ENCODE data around the gene HECTD3.
"Not testable (repeated sequence)": the region's sequence is repeated elsewhere in the genome, so short reads cannot be mapped to it uniquely, and the experiment has no call there.

The HECTD3 gene

GRCh38 chr1:44988531-44989156 lies 22.5 kb downstream of the HECTD3 start:
- no peak for DNase-seq (ENCODE audit: low read depth)

GRCh38 chr1:44985747-44986359 lies 25.3 kb downstream of the HECTD3 start:
- no peak for DNase-seq (ENCODE audit: low read depth)

GRCh38 chr1:44977372-44977771 lies 33.8 kb downstream of the HECTD3 start:
- not testable (repeated sequence) for DNase-seq (ENCODE audit: low read depth)

GRCh38 chr1:44976252-44976651 lies 34.9 kb downstream of the HECTD3 start:
- DNase-seq (ENCODE audit: low read depth): no peak

GRCh38 chr1:44973645-44974044 lies 37.5 kb downstream of the HECTD3 start:
- DNase-seq (ENCODE audit: low read depth): no peak

- no peak for DNase-seq (ENCODE audit: low read depth)
Measured at GRCh38 chr1:44970317-44970716, 40.8 kb downstream of the HECTD3 start.

- no peak for DNase-seq (ENCODE audit: low read depth)
Measured at GRCh38 chr1:44964396-44964795, 46.7 kb downstream of the HECTD3 start.

GRCh38 chr1:44962729-44963128 lies 48.4 kb downstream of the HECTD3 start:
- DNase-seq (ENCODE audit: low read depth): no peak

- DNase-seq (ENCODE audit: low read depth): not testable (repeated sequence)
Measured at GRCh38 chr1:44962022-44962421, 49.1 kb downstream of the HECTD3 start.

- not testable (repeated sequence) for DNase-seq (ENCODE audit: low read depth)
Measured at GRCh38 chr1:44957566-44957965, 53.6 kb downstream of the HECTD3 start.

GRCh38 chr1:44956077-44956476 lies 55.0 kb downstream of the HECTD3 start:
- DNase-seq (ENCODE audit: low read depth): not testable (repeated sequence)
